Hepatocyte (in vitro differentiated cells): ENCODE data around the gene GRIK1.

Experiments used
- CTCF ChIP-seq: fragments of 200-600 bp; sonication (generic); IDR thresholded peaks from 2 replicates; pipeline ENCODE4 v1.5.1; 2016; ENCODE audit warnings: antibody characterized with exemption, mild to moderate bottlenecking; ENCODE audit not compliant: poor library complexity
- EZH2 ChIP-seq: fragments of 200-600 bp; sonication (generic); IDR thresholded peaks from 2 replicates; pipeline ENCODE4 v1.6.1; 2016; ENCODE audit warnings: antibody characterized with exemption, mild to moderate bottlenecking, borderline replicate concordance
- EZH2phosphoT487 ChIP-seq: fragments of 200-600 bp; sonication (generic); IDR thresholded peaks from one replicate; pipeline ENCODE4 v1.6.1; 2018; ENCODE audit warnings: antibody characterized with exemption, mild to moderate bottlenecking, low read depth, moderate library complexity; ENCODE audit not compliant: unreplicated experiment, severe bottlenecking

- TF ChIP-seq EZH2phosphoT487 (no peak), CTCF (no peak), EZH2 (no peak)
These were observed 153.1 kb downstream of the GRIK1 start for GRCh38 chr21:29786496-29787360.
